ENCODE data around the gene TBCC.

- no peak for TF ChIP-seq CTCF (IDR thresholded peaks at IDR 0.05; ENCODE audit: low read length)
- TF ChIP-seq EZH2phosphoT487 (IDR thresholded peaks at IDR 0.05; ENCODE audit: low read length) = no peak
Measured at GRCh38 chr6:42729731-42730130, 16.2 kb downstream of the TBCC start.

All from MM.1S (cell line).